AG10803 (cell line): ENCODE measurements around the gene LRP3.
"Not testable (repeated sequence)": the region's sequence is repeated elsewhere in the genome, so short reads cannot be mapped to it uniquely, and the experiment has no call there.

Experiments used
- DNase-seq: peaks from one replicate; pipeline ENCODE4 v3.0.0; 2010; ENCODE audit warnings: low read depth
- H3K4me3 ChIP-seq: 2 replicates; pipeline ENCODE4 v1.5.1; 2011; ENCODE audit warnings: mild to moderate bottlenecking, low read length, control low read depth
- TF ChIP-seq, protein P1 (sequence below): conservative IDR thresholded peaks from 2 replicates; pipeline ENCODE4 v1.5.1; 2011; ENCODE audit warnings: mild to moderate bottlenecking, low read length, control low read depth, inconsistent platforms

Gene LRP3

DNA sequence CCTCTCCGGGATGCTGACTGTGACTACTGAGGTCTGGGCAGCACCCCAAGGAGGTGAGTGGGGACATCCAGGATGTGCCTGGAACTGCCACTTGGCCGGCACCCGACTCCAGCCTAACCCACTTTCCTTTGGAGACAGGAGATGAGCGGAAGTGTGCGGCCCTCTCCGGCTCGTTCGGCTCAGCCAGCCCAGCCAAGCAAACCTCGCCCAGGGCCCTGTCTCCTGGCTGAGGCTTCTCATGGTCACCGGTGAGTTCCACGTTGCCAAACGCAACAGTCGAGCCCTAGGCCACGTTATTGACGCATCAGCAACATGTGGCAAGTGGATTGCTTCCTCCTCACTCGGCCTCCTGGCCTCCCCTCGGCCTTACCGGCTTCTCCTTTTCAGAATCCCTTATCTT is 26.0 kb downstream of the LRP3 start:
- no peak for DNase-seq
- TF ChIP-seq, protein P1, sequence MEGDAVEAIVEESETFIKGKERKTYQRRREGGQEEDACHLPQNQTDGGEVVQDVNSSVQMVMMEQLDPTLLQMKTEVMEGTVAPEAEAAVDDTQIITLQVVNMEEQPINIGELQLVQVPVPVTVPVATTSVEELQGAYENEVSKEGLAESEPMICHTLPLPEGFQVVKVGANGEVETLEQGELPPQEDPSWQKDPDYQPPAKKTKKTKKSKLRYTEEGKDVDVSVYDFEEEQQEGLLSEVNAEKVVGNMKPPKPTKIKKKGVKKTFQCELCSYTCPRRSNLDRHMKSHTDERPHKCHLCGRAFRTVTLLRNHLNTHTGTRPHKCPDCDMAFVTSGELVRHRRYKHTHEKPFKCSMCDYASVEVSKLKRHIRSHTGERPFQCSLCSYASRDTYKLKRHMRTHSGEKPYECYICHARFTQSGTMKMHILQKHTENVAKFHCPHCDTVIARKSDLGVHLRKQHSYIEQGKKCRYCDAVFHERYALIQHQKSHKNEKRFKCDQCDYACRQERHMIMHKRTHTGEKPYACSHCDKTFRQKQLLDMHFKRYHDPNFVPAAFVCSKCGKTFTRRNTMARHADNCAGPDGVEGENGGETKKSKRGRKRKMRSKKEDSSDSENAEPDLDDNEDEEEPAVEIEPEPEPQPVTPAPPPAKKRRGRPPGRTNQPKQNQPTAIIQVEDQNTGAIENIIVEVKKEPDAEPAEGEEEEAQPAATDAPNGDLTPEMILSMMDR = no peak
- H3K4me3 ChIP-seq = no peak overlapping the region

DNA sequence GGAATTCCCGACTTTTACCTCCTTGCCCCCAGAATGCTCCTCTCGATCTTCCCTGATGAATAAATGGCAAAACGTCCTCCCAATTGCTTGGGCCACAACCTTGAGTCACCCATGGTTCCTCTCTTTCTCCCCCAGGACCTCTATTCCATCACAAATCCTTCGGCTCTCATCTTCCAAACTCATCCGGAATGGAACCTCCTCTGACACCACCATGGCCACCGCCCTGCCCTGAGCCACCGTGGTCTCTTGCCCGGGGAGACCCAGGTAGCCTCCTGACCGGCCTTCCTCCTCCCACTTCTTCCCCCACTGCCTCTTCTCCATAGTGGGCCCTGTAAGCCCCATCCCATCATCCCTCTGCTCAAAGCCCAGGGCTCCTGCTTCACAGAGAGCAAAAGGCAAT is 26.6 kb downstream of the LRP3 start:
- no peak for DNase-seq
- TF ChIP-seq, protein P1 = no peak

DNA sequence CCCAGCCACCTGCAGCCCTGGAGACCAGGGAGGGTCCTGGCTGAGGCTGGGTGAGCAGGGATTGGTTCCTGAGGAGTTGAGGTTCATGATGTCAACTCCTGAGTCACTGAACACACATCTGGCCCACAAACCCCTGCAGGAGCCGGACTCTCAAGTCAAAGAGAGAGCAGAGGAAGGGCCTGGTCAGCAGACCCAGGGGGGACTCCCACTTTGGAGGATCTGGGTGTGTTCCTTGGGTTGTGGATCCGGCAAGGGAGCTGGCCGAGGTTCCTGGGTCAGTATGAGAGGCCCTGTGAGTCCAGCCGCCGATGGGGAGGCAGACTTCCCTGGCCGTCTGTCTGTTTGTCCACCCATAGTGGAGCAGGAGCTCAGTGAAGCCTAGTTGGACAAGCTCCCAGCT is 27.5 kb downstream of the LRP3 start:
- DNase-seq = no peak
- TF ChIP-seq, protein P1 = no peak
- H3K4me3 ChIP-seq = no peak overlapping the region

More for the DNA sequence above, 26.6 kb downstream of the LRP3 start:
- H3K4me3 ChIP-seq = no peak overlapping the region

DNA sequence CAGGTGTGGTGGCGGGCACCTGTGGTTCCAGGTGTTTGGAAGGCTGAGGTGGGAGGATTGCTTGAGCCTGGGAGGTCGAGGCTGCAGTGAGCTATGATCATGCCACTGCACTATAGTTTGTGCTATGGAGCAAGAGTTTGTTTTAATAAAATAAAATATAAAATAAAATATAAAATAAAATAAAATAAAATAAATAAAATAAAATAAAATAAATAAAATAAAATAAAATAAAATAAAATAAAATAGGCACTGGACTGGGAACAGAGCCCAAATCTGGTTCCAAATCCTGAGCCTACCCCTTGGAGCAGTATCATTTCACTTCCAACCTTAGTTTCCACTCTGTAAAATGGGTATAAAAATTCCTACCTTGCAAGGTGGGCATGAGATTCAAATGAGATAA is 28.1 kb downstream of the LRP3 start:
- H3K4me3 ChIP-seq, DNase-seq: not testable (repeated sequence)

DNA sequence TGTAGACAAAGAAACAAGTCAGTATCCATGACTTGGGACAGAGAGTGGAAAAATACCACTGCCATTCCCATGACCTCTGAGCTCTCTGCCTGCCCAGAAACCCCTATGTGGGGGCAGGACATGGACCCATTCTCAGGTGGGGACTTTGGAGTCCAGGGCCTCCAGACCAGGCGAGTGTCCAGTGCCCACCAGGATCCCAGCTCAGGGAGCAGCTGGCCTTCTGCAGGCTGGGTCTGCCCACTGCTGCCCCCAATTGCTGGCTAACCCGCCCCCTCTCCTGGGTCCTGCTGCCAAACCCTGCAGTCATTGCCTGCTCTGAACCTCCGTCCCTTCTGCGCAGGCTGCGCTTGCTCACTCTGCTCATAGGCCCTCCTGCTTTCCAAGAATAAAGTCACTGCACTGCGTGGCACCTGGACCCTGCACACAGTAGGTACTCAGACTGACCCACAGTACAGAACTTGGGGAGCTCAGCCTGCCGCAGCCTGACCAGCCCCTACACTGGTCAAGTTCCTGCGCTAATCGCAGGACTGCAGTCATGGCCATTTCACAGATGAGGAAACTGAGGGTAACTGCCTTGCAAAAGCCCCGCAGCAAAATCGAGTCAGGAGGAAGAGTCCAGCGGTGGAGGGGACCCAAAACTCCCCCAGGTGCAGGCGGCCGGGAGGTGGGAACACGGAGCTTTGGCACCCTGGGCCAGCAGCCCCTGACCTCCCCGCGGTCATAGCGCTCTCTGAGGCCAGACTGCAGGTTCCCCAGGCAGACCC is 30.7 kb downstream of the LRP3 start:
- TF ChIP-seq, protein P1 = no peak
- no peak overlapping the region for H3K4me3 ChIP-seq
- no peak for DNase-seq

DNA sequence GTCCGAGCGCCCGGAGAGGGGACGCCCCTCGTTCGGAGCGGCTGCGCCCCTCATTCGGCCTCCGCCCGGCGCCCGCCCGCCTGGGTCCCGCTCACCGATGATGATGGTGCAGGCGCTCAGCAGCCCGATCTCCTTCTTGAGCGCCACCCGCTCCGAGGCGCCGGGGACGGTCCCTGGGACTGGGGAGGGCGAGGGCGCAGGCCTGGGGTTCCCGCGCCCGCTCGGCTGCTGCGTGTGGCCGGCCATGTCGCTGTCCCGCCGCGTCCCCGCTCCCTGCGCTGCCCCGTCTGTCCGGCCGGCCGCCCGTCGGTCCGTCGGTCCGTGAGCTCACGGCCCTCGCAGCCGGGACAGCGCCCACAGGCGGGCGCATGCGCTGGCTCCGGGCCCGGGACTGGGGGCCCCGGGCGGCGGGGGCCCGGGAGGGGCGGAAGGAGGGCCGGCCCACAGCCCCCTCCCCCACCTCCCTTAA is 31.4 kb downstream of the LRP3 start, which contains the start of gene SLC7A10:
Gene SLC7A10, minus strand, starts transcription at position 393 of the 469 bp plus-strand sequence. Its CDS starts 147 bp downstream, at position 246.
- no peak within 1 kb of the TSS for H3K4me3 ChIP-seq
- TF ChIP-seq, protein P1 = no peak
- no peak for DNase-seq

DNA sequence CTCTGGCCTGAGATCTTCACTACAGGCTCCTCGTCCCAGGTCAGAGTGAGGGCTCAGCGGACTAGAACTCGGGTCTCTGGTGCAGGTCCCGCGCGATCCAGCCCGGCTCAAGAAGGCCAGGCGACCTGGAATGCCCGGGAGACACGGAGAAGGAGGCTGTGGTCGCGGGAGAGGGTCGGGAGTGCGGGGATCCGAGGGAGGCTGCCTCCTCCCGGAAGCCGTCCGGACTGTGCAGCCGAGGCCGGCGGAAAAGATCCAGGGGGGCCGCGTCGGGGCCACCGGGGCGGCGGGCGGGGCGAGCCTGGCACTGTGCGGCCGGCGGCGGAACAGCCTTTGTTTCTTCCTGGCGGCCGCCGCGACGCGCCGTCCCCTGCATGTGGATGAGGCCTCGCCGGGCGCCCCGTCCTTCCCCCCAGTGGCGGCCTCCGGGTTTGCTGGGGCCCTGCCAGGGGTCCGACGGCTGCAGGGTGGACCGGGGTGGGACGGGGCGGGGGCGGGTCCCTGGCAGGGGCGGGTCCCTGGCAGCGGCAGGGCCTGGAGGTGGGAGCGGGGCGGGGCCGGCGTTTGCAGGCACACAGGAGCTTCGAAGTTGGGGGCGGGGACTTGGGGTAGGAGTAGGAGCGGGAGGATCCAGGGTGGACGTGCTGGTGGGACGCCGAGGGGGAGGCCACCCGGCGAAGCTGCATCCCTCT is 32.6 kb downstream of the LRP3 start:
- DNase-seq = no peak
- TF ChIP-seq, protein P1 = no peak
- H3K4me3 ChIP-seq = no peak overlapping the region
